ENCODE measurements around the gene PLRG1.

- no peak for TF ChIP-seq RXRA (IDR thresholded peaks at IDR 0.05)
- no peak for TF ChIP-seq CTCF (IDR thresholded peaks at IDR 0.05; ENCODE audit: low read depth, low read length, missing input control)
- no peak for TF ChIP-seq YY1 (IDR thresholded peaks at IDR 0.05)
- TF ChIP-seq SP1 (IDR thresholded peaks at IDR 0.05) = no peak
- no peak for TF ChIP-seq REST (IDR thresholded peaks at IDR 0.05)
- TF ChIP-seq ATF3 (IDR thresholded peaks at IDR 0.05) = no peak
- TF ChIP-seq GABPA (IDR thresholded peaks at IDR 0.05 in 1 of 2, conservative IDR thresholded peaks at IDR 0.05 in 1 of 2) = no peak
These were observed 63.1 kb downstream of the PLRG1 start for GRCh38 chr4:154487145-154487544.

Data from liver (tissue), 3 donors.